ENCODE data around the gene HERC6. TPM values are rescaled to one million over a fixed set of nuclear protein-coding genes. Genes with fewer than 3 reads are reported as not detected.

The HERC6 gene
- total RNA-seq, 1 donor from 2014 or later: 0.22 TPM

DNA sequence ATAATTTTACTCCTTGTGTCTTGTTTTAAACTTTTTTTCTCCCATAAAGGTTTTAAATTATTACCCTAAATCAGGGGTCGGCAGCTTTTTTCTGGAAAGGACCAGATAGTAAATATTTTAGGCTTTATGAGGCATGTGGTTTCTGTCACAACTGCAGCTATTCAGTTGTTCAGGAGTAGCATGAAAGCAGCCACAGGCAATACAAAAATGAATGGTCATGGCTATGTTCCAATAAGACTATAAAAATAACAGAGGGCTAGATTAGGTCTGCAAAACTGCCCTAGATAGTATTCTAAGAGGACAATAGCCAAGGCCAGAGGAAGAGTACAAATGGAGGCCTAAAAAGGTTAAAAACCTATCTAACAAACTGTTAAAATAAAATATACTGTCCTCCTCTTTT lies 102.9 kb downstream of the HERC6 start:
- Mint-ChIP-seq H3K36me3 (ENCODE audit: unreplicated experiment) (no peaks in the 10 kb centered on the region), H3K9me3 (ENCODE audit: unreplicated experiment) (peaks cover 2% of the 10 kb centered on the region), H3K27ac (ENCODE audit: unreplicated experiment) (no peak overlapping the region), H3K4me1 (ENCODE audit: low read depth, unreplicated experiment) (no peaks in the 10 kb centered on the region), H3K27me3 (ENCODE audit: unreplicated experiment) (peaks cover 2% of the 10 kb centered on the region), H3K4me3 (ENCODE audit: unreplicated experiment) (no peak overlapping the region)
- TF ChIP-seq, protein P1, sequence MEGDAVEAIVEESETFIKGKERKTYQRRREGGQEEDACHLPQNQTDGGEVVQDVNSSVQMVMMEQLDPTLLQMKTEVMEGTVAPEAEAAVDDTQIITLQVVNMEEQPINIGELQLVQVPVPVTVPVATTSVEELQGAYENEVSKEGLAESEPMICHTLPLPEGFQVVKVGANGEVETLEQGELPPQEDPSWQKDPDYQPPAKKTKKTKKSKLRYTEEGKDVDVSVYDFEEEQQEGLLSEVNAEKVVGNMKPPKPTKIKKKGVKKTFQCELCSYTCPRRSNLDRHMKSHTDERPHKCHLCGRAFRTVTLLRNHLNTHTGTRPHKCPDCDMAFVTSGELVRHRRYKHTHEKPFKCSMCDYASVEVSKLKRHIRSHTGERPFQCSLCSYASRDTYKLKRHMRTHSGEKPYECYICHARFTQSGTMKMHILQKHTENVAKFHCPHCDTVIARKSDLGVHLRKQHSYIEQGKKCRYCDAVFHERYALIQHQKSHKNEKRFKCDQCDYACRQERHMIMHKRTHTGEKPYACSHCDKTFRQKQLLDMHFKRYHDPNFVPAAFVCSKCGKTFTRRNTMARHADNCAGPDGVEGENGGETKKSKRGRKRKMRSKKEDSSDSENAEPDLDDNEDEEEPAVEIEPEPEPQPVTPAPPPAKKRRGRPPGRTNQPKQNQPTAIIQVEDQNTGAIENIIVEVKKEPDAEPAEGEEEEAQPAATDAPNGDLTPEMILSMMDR (IDR thresholded peaks at IDR 0.05; ENCODE audit: partially characterized antibody, unreplicated experiment): no peak
- no peak for DNase-seq

DNA sequence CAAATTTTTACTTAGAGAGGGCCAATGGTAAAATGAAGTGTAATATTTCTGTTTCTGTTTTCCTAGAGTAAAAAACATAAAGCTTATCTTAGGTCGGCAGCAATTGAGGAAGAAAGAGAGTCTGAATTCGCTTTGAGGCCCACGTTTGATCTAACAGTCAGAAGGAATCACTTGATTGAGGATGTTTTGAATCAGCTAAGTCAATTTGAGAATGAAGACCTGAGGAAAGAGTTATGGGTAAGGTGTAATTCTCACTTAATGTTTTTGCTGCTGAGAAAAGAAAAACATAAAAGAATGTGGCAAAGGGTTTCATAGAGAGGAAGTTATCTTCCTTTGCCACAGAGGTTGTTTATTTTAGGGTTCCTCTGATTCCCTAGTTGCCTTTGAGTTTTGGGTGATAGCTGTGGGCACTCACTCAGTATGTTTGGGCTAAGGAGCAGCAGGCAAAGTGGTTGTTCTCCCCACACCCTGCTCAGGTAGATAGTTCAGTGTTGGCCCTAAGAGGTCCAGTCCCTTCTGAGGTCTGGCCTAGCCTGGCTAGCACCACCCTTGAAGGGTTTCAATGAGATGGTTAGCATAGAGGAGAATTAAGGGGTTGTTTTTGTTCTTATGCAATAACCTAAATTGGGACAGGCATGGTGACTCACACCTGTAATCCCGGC lies 110.6 kb downstream of the HERC6 start:
- Mint-ChIP-seq H3K27me3 (ENCODE audit: unreplicated experiment) (no peaks in the 10 kb centered on the region), H3K27ac (ENCODE audit: unreplicated experiment) (no peak overlapping the region), H3K4me1 (ENCODE audit: low read depth, unreplicated experiment) (no peaks in the 10 kb centered on the region), H3K36me3 (ENCODE audit: unreplicated experiment) (no peaks in the 10 kb centered on the region), H3K9me3 (ENCODE audit: unreplicated experiment) (no peaks in the 10 kb centered on the region), H3K4me3 (ENCODE audit: unreplicated experiment) (no peak overlapping the region)
- no peak for DNase-seq
- TF ChIP-seq, protein P1 (IDR thresholded peaks at IDR 0.05; ENCODE audit: partially characterized antibody, unreplicated experiment): no peak

Other genes with a start within 250 kb of the HERC6 start
- gene ABCG2, start 220.2 kb upstream of the HERC6 start, total RNA-seq (ENCODE audit: unreplicated experiment): not detected
- 19.0 TPM for gene PPM1K, start 94.3 kb upstream of the HERC6 start, total RNA-seq (ENCODE audit: unreplicated experiment)
- 0.27 TPM for gene HERC5, start 78.3 kb downstream of the HERC6 start, total RNA-seq (ENCODE audit: unreplicated experiment)
- 22.7 TPM for gene PYURF, start 144.9 kb downstream of the HERC6 start, total RNA-seq (ENCODE audit: unreplicated experiment)
- gene HERC3, start 213.6 kb downstream of the HERC6 start, total RNA-seq (ENCODE audit: unreplicated experiment): 14.0 TPM